H1 (cell line): Measurements from ENCODE around the gene SH2D2A. TPM values are rescaled to one million over a fixed set of nuclear protein-coding genes. Genes with fewer than 3 reads are reported as not detected.

ENCODE experiments used
- RAD21 ChIP-seq, 2 experiments: IDR thresholded peaks in 1 of 2; conservative IDR thresholded peaks in 1 of 2; 2 replicates each; pipeline ENCODE4 v1.6.1; 2011; ENCODE audit warnings: low read depth in 2 of 2, low read length in 2 of 2, improper control_type of control experiment in 1 of 2, inconsistent platforms in 1 of 2, mild to moderate bottlenecking in 1 of 2, moderate library complexity in 1 of 2
- YY1 ChIP-seq: IDR thresholded peaks from 2 replicates; pipeline ENCODE4 v1.6.1; 2011; ENCODE audit warnings: low read depth, mild to moderate bottlenecking, low read length
- polyA plus RNA-seq, 7 experiments: library from polyadenylated mRNA; depleted of rRNA in 3 of 7; stranded (reverse) in 5 of 7; unstranded in 2 of 7; fragments of >200 nt in 5 of 7; fragments of 200-250 nt in 2 of 7; gene quantifications; 1 replicate in 5 of 7; 2 replicates in 1 of 7; 4 replicates in 1 of 7; pipeline versions ENCODE4 v1.2.1 to v1.2.3, GENCODE V29; 2011 to 2013; ENCODE audit warnings: missing spikeins in 2 of 7, mixed read lengths in 2 of 7
- total RNA-seq: library from RNA; stranded (reverse); fragmentation: NEBNext Ultra II Directional; extraction: Animal tissue kit (Norgen Biotek cat#: 25700); gene quantifications from 2 replicates; pipeline ENCODE4 v1.2.1, GENCODE V29; 2021
- TF ChIP-seq, protein P1 (sequence below): IDR thresholded peaks from 2 replicates; pipeline ENCODE4 v1.6.1; 2012; ENCODE audit warnings: low read length, inconsistent platforms

SH2D2A gene
- total and polyA plus RNA-seq, 2 of the 8 experiments (the other 6 are each of a cell fraction or from before 2014, with no cell fraction given), result 3.3 to 7.9 TPM

DNA sequence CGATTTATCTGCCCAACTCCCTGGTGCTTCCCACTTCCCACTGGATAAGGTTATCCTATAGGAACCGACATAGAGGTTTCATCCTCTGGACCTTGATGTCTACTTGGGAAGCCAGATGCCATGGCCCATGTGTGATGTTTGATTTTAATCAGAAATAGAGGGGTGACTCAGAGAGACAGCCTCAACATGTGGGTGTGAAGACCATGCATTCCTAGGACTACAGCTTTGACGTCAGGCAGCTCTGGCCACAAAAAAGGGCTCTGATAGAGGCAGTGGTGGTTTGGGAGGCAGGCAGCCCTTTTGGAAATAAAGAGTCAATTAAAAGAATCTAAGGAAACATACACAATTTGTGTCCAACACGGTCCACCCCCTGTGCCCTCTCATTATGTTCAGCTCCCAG is 5.2 kb upstream of the SH2D2A start (continued):
- TF ChIP-seq, protein P1, sequence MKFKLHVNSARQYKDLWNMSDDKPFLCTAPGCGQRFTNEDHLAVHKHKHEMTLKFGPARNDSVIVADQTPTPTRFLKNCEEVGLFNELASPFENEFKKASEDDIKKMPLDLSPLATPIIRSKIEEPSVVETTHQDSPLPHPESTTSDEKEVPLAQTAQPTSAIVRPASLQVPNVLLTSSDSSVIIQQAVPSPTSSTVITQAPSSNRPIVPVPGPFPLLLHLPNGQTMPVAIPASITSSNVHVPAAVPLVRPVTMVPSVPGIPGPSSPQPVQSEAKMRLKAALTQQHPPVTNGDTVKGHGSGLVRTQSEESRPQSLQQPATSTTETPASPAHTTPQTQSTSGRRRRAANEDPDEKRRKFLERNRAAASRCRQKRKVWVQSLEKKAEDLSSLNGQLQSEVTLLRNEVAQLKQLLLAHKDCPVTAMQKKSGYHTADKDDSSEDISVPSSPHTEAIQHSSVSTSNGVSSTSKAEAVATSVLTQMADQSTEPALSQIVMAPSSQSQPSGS, result no peak
- no peak for TF ChIP-seq RAD21 (IDR thresholded peaks at IDR 0.05 in 1 of 2, conservative IDR thresholded peaks at IDR 0.05 in 1 of 2; ENCODE audit: low read depth in 2 of 2, low read length in 2 of 2)
- TF ChIP-seq YY1, result no peak
